Heart left ventricle (tissue), 13 donors: ENCODE results near the gene CACNA2D3.

Experiments used
- POLR2A ChIP-seq, 2 donors: fragments of 450-650 bp; IDR thresholded peaks; one replicate each; pipeline ENCODE4 v1.6.1; 2017; ENCODE audit warnings: antibody characterized with exemption in 2 of 2, mild to moderate bottlenecking in 2 of 2, moderate library complexity in 2 of 2
- TF ChIP-seq, protein P1 (sequence below), 12 donors: fragments of 200-600 bp; sonication (generic) in 4 of 12; IDR thresholded peaks; one replicate each; pipeline versions ENCODE4 v1.5.0 to v1.8.0; 2018 to 2022; ENCODE audit warnings: antibody characterized with exemption in 12 of 12, mild to moderate bottlenecking in 5 of 12
- donor health status: ischemic (EF 13 %, LVEDD 7.1; RV severe dilation, severe dysfunction).
- donor health status: DM: no; HTN: yes; CAD: no.
- donor health status: DM: no; HTN: no; CAD: no.
- donor health status: ischemic (EF 25% LVEDD 6.9; RV normal size, moderate dysfunction).
- donor health status: ischemic (EF 25% LVEDD 5.7; RV mildly dilated, moderate dysfunction).
- donor health status: ischemic (EF 35%, LVEDD 5.7; RV mildly dilated, moderate dysfunction).
- donor health status: nonischemic (EF 11% LVEDD 7.7; RV severe dilation, severe dysfunction).
- donor health status: DM: yes; HTN: yes; CAD: no.
- donor health status: PGD.
- donor health status: ischemic (EF 29% LVEDD 5.4; RV normal size, mild dysfunction).
- donor health status: nonischemic (EF 23%, LVEDD 6.1; RV moderate dilation, normal function).

GRCh38 chr3:54780336-54780735 lies 658.0 kb downstream of the CACNA2D3 start:
- TF ChIP-seq, protein P1, sequence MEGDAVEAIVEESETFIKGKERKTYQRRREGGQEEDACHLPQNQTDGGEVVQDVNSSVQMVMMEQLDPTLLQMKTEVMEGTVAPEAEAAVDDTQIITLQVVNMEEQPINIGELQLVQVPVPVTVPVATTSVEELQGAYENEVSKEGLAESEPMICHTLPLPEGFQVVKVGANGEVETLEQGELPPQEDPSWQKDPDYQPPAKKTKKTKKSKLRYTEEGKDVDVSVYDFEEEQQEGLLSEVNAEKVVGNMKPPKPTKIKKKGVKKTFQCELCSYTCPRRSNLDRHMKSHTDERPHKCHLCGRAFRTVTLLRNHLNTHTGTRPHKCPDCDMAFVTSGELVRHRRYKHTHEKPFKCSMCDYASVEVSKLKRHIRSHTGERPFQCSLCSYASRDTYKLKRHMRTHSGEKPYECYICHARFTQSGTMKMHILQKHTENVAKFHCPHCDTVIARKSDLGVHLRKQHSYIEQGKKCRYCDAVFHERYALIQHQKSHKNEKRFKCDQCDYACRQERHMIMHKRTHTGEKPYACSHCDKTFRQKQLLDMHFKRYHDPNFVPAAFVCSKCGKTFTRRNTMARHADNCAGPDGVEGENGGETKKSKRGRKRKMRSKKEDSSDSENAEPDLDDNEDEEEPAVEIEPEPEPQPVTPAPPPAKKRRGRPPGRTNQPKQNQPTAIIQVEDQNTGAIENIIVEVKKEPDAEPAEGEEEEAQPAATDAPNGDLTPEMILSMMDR (IDR thresholded peaks at IDR 0.05), result no peak
- no peak for TF ChIP-seq POLR2A (IDR thresholded peaks at IDR 0.05)
